Stimulated activated naive B cell treated with anti-CD40 and anti-IgM and Interleukin-4, amounts not matched to agents 10 μg/mL and 1 μg/mL and 100 μg/mL, for 72 hours (primary cell): Measurements from ENCODE around the gene CMTM3.
"Not testable (repeated sequence)": the region's sequence is repeated elsewhere in the genome, so short reads cannot be mapped to it uniquely, and the experiment has no call there.

Experiments used
- ATAC-seq, 2 donors: fragments of 150-1000 bp; cut with Tn5 transposase; replicated peaks; 2 replicates each; pipeline ENCODE4 v1.10.0; 2021; ENCODE audit warnings: moderate library complexity in 1 of 2
- DNase-seq: peaks from one replicate; pipeline ENCODE4 v3.0.0; 2021
- H3K27ac Mint-ChIP-seq: one replicate; pipeline ENCODE4 v1.8.0; 2022; ENCODE audit warnings: mild to moderate bottlenecking, mixed read lengths
- H3K27me3 Mint-ChIP-seq, 2 donors: one replicate each; pipeline ENCODE4 v1.8.0; 2022; ENCODE audit warnings: mixed read lengths in 2 of 2
- H3K36me3 Mint-ChIP-seq, 2 donors: one replicate each; pipeline ENCODE4 v1.8.0; 2022; ENCODE audit warnings: mixed read lengths in 2 of 2, mild to moderate bottlenecking in 1 of 2
- H3K4me1 Mint-ChIP-seq, 2 donors: one replicate each; pipeline ENCODE4 v1.8.0; 2022; ENCODE audit warnings: mixed read lengths in 2 of 2, mild to moderate bottlenecking in 1 of 2
- H3K4me3 Mint-ChIP-seq, 2 donors: one replicate each; pipeline ENCODE4 v1.8.0; 2022; ENCODE audit warnings: mild to moderate bottlenecking in 2 of 2, mixed read lengths in 2 of 2, moderate library complexity in 1 of 2
- H3K9me3 Mint-ChIP-seq, 2 donors: one replicate each; pipeline ENCODE4 v1.8.0; 2022; ENCODE audit warnings: mixed read lengths in 2 of 2, mild to moderate bottlenecking in 1 of 2

Gene CMTM3

GRCh38 chr16:66592814-66593213, 11.7 kb upstream of the CMTM3 start:
- Mint-ChIP-seq H3K27ac (no peak overlapping the region), H3K4me1 (peaks cover 20 to 51% of the 10 kb centered on the region in 2 donors), H3K9me3 (peaks cover 0 to 2% of the 10 kb centered on the region in 2 donors), H3K4me3 (no peak overlapping the region), H3K36me3 (no peaks in the 10 kb centered on the region), H3K27me3 (peaks cover 9 to 28% of the 10 kb centered on the region in 2 donors)
- DNase-seq = no peak
- ATAC-seq = no peak

GRCh38 chr16:66594739-66595138, 9.8 kb upstream of the CMTM3 start:
- peaks cover 16 to 30% of the 10 kb centered on the region in 2 donors for H3K27me3 Mint-ChIP-seq
- H3K36me3 Mint-ChIP-seq = no peaks in the 10 kb centered on the region
- H3K4me1 Mint-ChIP-seq = peaks cover 14 to 32% of the 10 kb centered on the region in 2 donors
- H3K27ac Mint-ChIP-seq = no peak overlapping the region
- peaks cover 0 to 2% of the 10 kb centered on the region in 2 donors for H3K9me3 Mint-ChIP-seq
- DNase-seq (peak; percentile 38), ATAC-seq (peak; percentile 75 to 87)
- peak overlapping the region in 1 of 2 donors; percentile 19 for H3K4me3 Mint-ChIP-seq

- not testable (repeated sequence) for ATAC-seq, DNase-seq, H3K27ac Mint-ChIP-seq, H3K4me3 Mint-ChIP-seq
- H3K9me3 Mint-ChIP-seq = peaks cover 7 to 11% of the 10 kb centered on the region in 2 donors
- peaks cover 10 to 11% of the 10 kb centered on the region in 2 donors for H3K36me3 Mint-ChIP-seq
- peaks cover 27 to 44% of the 10 kb centered on the region in 2 donors for H3K27me3 Mint-ChIP-seq
- H3K4me1 Mint-ChIP-seq = peaks cover 10 to 23% of the 10 kb centered on the region in 2 donors
Measured at GRCh38 chr16:66596559-66596958, 7.9 kb upstream of the CMTM3 start.

GRCh38 chr16:66596986-66597848, 7.3 kb upstream of the CMTM3 start:
- DNase-seq (no peak), ATAC-seq (peak; percentile 37 to 76)
- peaks cover 7 to 14% of the 10 kb centered on the region in 2 donors for H3K9me3 Mint-ChIP-seq
- H3K36me3 Mint-ChIP-seq = peaks cover 11 to 13% of the 10 kb centered on the region in 2 donors
- no peak overlapping the region for H3K27ac Mint-ChIP-seq
- peaks cover 23 to 38% of the 10 kb centered on the region in 2 donors for H3K27me3 Mint-ChIP-seq
- peak overlapping the region in 1 of 2 donors; percentile 30 for H3K4me3 Mint-ChIP-seq
- H3K4me1 Mint-ChIP-seq = peaks cover 10 to 24% of the 10 kb centered on the region in 2 donors

GRCh38 chr16:66598111-66598510, 6.4 kb upstream of the CMTM3 start:
- Mint-ChIP-seq H3K27me3 (peaks cover 31 to 41% of the 10 kb centered on the region in 2 donors), H3K27ac (no peak overlapping the region), H3K9me3 (peaks cover 7 to 14% of the 10 kb centered on the region in 2 donors), H3K4me3 (no peak overlapping the region), H3K36me3 (peaks cover 11 to 13% of the 10 kb centered on the region in 2 donors), H3K4me1 (peaks cover 12 to 32% of the 10 kb centered on the region in 2 donors)
- no peak for DNase-seq
- no peak for ATAC-seq

GRCh38 chr16:66599726-66600125, 4.8 kb upstream of the CMTM3 start:
- ATAC-seq = no peak
- DNase-seq = no peak
- Mint-ChIP-seq H3K27ac (no peak overlapping the region), H3K27me3 (peaks cover 39 to 51% of the 10 kb centered on the region in 2 donors), H3K36me3 (peaks cover 11 to 13% of the 10 kb centered on the region in 2 donors), H3K4me1 (peaks cover 17 to 37% of the 10 kb centered on the region in 2 donors), H3K4me3 (no peak overlapping the region), H3K9me3 (peaks cover 7 to 12% of the 10 kb centered on the region in 2 donors)

GRCh38 chr16:66600477-66600876, 4.0 kb upstream of the CMTM3 start:
- H3K27ac Mint-ChIP-seq = no peak overlapping the region
- peaks cover 7 to 12% of the 10 kb centered on the region in 2 donors for H3K9me3 Mint-ChIP-seq
- H3K4me3 Mint-ChIP-seq = no peak overlapping the region
- ATAC-seq (no peak), DNase-seq (no peak)
- H3K4me1 Mint-ChIP-seq = peaks cover 13 to 32% of the 10 kb centered on the region in 2 donors
- H3K27me3 Mint-ChIP-seq = peaks cover 39 to 47% of the 10 kb centered on the region in 2 donors
- peaks cover 11 to 13% of the 10 kb centered on the region in 2 donors for H3K36me3 Mint-ChIP-seq

GRCh38 chr16:66601471-66601870, 3.0 kb upstream of the CMTM3 start:
- Mint-ChIP-seq H3K27ac (no peak overlapping the region), H3K4me3 (no peak overlapping the region), H3K27me3 (peaks cover 39 to 47% of the 10 kb centered on the region in 2 donors), H3K9me3 (peaks cover 7 to 12% of the 10 kb centered on the region in 2 donors), H3K4me1 (peaks cover 19 to 42% of the 10 kb centered on the region in 2 donors), H3K36me3 (peaks cover 11 to 13% of the 10 kb centered on the region in 2 donors)
- DNase-seq (no peak), ATAC-seq (no peak)

- ATAC-seq (peak; percentile 52 to 61), DNase-seq (peak; percentile 56)
- peaks cover 7 to 12% of the 10 kb centered on the region in 2 donors for H3K9me3 Mint-ChIP-seq
- H3K36me3 Mint-ChIP-seq = peaks cover 11 to 13% of the 10 kb centered on the region in 2 donors
- H3K27ac Mint-ChIP-seq = peak overlapping the region; percentile 83
- H3K4me1 Mint-ChIP-seq = peaks cover 25 to 53% of the 10 kb centered on the region in 2 donors
- H3K27me3 Mint-ChIP-seq = peaks cover 38 to 39% of the 10 kb centered on the region in 2 donors
- peak overlapping the region; percentile 87 to 97 for H3K4me3 Mint-ChIP-seq
Measured at GRCh38 chr16:66603537-66604375, 748 bp upstream of the CMTM3 start.

- no peak for DNase-seq
- peaks cover 7 to 12% of the 10 kb centered on the region in 2 donors for H3K9me3 Mint-ChIP-seq
- ATAC-seq = peak; percentile 12
- H3K4me3 Mint-ChIP-seq = peak overlapping the region; percentile 75 to 81
- H3K36me3 Mint-ChIP-seq = peaks cover 20 to 21% of the 10 kb centered on the region in 2 donors
- H3K4me1 Mint-ChIP-seq = peaks cover 25 to 54% of the 10 kb centered on the region in 2 donors
- peaks cover 33 to 35% of the 10 kb centered on the region in 2 donors for H3K27me3 Mint-ChIP-seq
- H3K27ac Mint-ChIP-seq = no peak overlapping the region
Measured at GRCh38 chr16:66605177-66605978, 874 bp downstream of the CMTM3 start.

GRCh38 chr16:66605979-66606751, 1.7 kb downstream of the CMTM3 start:
- Mint-ChIP-seq H3K9me3 (peaks cover 0 to 6% of the 10 kb centered on the region in 2 donors), H3K36me3 (peaks cover 18 to 21% of the 10 kb centered on the region in 2 donors), H3K4me3 (peak overlapping the region; percentile 66 to 81), H3K27me3 (peaks cover 27% of the 10 kb centered on the region in 2 donors), H3K4me1 (peaks cover 25 to 54% of the 10 kb centered on the region in 2 donors), H3K27ac (peak overlapping the region; percentile 83)
- DNase-seq (peak; percentile 49), ATAC-seq (peak; percentile 59 to 60)

GRCh38 chr16:66608241-66609138, 4.0 kb downstream of the CMTM3 start:
- Mint-ChIP-seq H3K27me3 (peaks cover 18 to 19% of the 10 kb centered on the region in 2 donors), H3K4me1 (peaks cover 24 to 43% of the 10 kb centered on the region in 2 donors), H3K36me3 (peaks cover 18 to 31% of the 10 kb centered on the region in 2 donors), H3K9me3 (no peaks in the 10 kb centered on the region), H3K27ac (peak overlapping the region; percentile 21), H3K4me3 (no peak overlapping the region)
- DNase-seq (peak; percentile 52), ATAC-seq (peak; percentile 38 to 46)
